IPS-18a (cell line): Measurements from ENCODE around the gene ATG7.
"Not testable (repeated sequence)": the region's sequence is repeated elsewhere in the genome, so short reads cannot be mapped to it uniquely, and the experiment has no call there.

Experiments
- H3K27ac ChIP-seq: one replicate; pipeline ENCODE4 v1.5.1; 2013; ENCODE audit warnings: low read length
- H3K27me3 ChIP-seq: one replicate; pipeline ENCODE4 v1.6.1; 2013; ENCODE audit warnings: mild to moderate bottlenecking, low read length; ENCODE audit not compliant: control insufficient read depth, insufficient read depth
- H3K36me3 ChIP-seq: one replicate; pipeline ENCODE4 v1.6.1; 2013; ENCODE audit warnings: low read depth, low read length; ENCODE audit not compliant: control insufficient read depth
- H3K4me1 ChIP-seq: one replicate; pipeline ENCODE4 v1.6.1; 2013; ENCODE audit warnings: low read depth, low read length; ENCODE audit not compliant: control insufficient read depth
- H3K4me3 ChIP-seq: one replicate; pipeline ENCODE4 v1.5.1; 2013; ENCODE audit warnings: low read length
- H3K9ac ChIP-seq: one replicate; pipeline ENCODE4 v1.6.1; 2013; ENCODE audit warnings: mild to moderate bottlenecking, low read length, moderate library complexity
- H3K9me3 ChIP-seq: one replicate; pipeline ENCODE4 v1.6.1; 2013; ENCODE audit warnings: low read depth, low read length; ENCODE audit not compliant: control insufficient read depth

The ATG7 gene

DNA sequence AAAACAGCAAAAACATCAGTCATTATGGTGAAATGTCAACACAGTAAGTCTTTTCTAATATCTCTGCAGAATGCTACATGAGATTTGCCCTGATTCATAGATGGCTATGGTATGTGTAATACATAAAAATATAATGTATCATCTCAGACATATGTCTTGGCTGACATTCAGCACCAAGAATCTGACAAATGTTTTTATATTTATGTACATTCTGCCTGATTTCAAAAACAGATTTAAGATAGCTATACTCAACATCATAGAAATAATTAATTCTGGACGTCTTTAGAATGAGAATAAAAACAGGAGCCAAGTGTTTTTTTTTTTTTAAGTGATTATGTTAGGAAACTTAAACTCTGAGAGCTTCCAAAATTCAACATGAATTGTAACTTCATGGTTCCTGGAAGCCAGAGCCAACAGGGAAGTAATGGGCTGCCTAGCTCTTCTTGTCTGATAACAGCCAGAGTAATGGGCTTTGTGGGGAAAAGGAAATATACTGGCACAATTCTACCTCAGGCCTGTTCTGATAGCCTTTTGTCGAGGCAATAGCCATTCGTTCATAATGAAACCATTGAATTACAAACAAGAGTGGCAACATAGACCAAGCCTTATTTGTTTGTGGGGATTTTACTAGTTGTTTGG lies 187.1 kb downstream of the ATG7 start:
- no peak overlapping the region for H3K4me3 ChIP-seq
- H3K36me3 ChIP-seq = no peaks in the 10 kb centered on the region
- H3K9ac ChIP-seq = no peak overlapping the region
- no peak overlapping the region for H3K27ac ChIP-seq
- H3K4me1 ChIP-seq = no peaks in the 10 kb centered on the region
- H3K9me3 ChIP-seq = no peaks in the 10 kb centered on the region
- H3K27me3 ChIP-seq = no peaks in the 10 kb centered on the region

DNA sequence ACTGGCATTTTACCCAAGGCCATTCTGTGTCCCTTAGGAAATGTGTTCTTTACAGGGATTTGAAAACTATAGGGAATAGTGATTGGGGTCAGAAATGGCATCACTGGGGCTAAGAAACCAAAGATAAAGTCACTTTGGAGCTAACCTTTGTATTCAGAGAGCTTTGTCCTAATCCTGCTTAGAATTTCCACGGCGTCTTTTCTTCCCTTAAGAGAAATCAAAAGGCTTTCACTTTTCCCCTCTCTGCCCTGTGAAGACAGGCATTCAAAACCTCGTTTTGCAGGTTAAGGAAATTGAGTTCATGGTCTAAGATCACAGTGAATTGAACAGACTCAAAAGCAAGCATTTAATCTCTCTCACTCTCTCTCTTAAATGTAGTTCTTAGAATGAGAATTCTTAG lies 189.0 kb downstream of the ATG7 start:
- no peaks in the 10 kb centered on the region for H3K9me3 ChIP-seq
- H3K4me1 ChIP-seq = no peaks in the 10 kb centered on the region
- H3K4me3 ChIP-seq = no peak overlapping the region
- H3K27me3 ChIP-seq = no peaks in the 10 kb centered on the region
- no peak overlapping the region for H3K9ac ChIP-seq
- no peaks in the 10 kb centered on the region for H3K36me3 ChIP-seq
- no peak overlapping the region for H3K27ac ChIP-seq

DNA sequence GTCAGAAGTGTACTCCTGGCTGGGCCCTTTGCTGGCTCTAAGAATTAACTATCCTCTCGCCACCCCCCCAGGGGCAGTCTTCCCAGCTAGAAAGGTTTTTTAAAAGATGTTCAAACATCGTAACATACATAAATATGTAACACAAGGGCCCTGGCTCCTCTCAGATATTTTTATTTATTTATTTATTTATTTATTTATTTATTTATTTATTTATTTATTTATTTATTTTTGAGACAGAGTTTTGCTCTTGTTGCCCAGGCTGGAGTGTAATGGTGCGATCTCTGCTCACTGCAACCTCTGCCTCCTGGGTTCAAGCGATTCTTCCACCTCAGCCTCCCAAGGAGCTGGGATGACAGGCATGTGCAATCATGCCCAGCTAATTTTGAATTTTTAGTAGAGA lies 190.5 kb downstream of the ATG7 start:
- H3K27ac ChIP-seq = not testable (repeated sequence)

DNA sequence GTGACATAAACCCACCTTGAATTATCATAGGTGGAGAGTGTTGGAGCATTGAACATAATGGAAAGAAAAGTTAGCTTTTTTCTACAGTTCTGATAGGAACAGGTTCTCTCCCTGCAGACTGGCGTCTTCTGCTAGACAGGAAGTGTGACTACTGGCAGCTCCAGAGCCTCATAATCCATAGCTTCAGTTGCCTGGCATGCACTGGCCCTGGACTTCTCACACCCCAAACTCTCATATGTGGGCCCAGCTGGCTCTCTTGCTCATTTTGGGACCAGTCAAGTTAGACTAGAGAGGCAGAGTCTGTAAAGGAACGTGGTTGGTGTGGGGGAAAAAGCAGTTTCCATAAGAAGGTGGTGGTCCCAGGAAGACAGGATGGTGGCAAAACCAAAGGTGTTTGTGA lies 191.4 kb downstream of the ATG7 start:
- Histone ChIP-seq H3K4me1 (no peaks in the 10 kb centered on the region), H3K9me3 (no peaks in the 10 kb centered on the region), H3K27me3 (no peaks in the 10 kb centered on the region), H3K4me3 (no peak overlapping the region), H3K27ac (no peak overlapping the region), H3K36me3 (no peaks in the 10 kb centered on the region), H3K9ac (no peak overlapping the region)

More for the DNA sequence above, 190.5 kb downstream of the ATG7 start:
- not testable (repeated sequence) for H3K9ac ChIP-seq, H3K27me3 ChIP-seq, H3K36me3 ChIP-seq, H3K9me3 ChIP-seq, H3K4me3 ChIP-seq, H3K4me1 ChIP-seq

DNA sequence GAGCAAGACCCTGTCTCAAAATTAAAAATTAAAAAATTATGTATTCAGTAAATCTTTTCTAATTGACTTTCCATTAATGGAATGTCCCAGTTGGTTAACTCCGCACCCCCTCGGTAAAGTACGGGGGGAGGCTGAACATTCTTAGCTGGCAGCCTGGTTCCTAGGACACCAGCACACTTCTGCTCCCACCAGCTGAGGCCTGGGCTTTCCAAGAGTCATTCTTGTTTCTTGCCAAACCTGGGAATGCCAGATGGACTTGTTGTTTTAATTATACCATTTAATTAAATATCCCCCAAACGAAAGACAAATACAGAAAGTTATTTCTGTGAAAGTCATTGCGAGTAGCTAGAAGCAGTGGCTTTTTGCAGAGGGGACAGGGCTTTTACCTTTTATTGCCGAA lies 192.2 kb downstream of the ATG7 start:
- no peaks in the 10 kb centered on the region for H3K36me3 ChIP-seq
- H3K27me3 ChIP-seq = no peaks in the 10 kb centered on the region
- H3K27ac ChIP-seq = no peak overlapping the region
- H3K4me3 ChIP-seq = no peak overlapping the region
- no peaks in the 10 kb centered on the region for H3K4me1 ChIP-seq
- H3K9ac ChIP-seq = no peak overlapping the region
- no peaks in the 10 kb centered on the region for H3K9me3 ChIP-seq

DNA sequence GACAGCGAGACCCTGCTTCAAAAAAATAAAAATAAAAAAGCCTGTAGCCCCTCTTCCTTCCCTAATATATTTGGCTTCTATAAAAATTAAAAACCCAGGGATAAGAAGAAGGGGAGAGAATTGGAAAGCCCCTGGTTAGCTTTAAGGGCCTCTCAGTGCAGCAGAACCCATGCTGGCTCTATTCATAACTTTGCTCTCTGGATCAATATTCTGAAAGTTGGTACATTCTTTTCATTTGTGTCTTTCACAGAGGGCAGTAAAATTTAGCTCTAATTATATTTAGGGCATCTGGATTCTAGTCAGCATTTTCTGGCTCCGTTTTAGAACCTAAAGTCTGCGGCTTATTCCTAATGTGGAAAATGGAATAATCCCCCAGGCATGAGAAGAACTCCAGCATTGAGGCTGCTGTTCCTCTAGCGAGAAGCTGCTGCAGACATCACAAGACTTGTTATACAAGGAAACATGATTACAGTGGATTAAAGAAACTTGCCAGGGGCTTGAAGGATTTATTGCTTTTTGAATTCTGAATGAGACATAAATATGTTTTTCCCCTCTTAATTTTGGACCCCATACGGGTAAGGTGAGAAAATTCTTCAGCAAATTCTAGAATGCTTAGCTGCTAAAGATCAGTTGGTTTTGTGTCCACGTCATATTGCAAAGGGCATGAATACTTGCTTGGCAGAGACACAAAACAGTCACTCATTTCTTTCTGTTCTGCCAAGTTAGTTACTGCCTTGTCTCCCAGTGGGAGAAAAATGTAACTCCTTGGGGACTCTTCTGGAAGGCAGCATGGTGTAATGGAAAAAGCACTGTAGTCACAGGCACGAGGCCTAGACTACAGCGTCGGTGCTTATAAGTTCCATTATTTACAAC lies 193.8 kb downstream of the ATG7 start:
- Histone ChIP-seq H3K27me3 (no peaks in the 10 kb centered on the region), H3K36me3 (no peaks in the 10 kb centered on the region), H3K4me1 (no peaks in the 10 kb centered on the region), H3K4me3 (no peak overlapping the region), H3K9me3 (no peaks in the 10 kb centered on the region), H3K27ac (no peak overlapping the region), H3K9ac (no peak overlapping the region)

DNA sequence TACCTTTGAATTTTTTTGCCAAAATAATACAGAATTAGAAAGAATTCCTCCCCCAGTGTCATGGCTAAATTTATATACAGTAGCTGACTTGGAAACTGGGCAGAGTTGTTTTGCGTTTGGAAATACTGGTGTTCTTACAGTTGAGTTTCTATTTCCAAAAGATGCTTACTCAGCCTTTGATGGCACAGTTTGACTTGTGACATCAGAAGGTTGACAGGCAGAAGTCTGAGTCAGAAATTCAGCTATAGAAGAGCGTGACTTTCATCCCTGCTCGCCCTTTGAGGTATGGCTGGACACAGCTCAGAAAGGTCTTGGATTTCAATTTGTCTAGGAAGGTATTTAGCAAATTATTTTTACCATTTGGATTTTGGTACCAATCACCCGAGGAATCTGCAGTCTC lies 195.7 kb downstream of the ATG7 start:
- H3K36me3 ChIP-seq = no peaks in the 10 kb centered on the region
- no peaks in the 10 kb centered on the region for H3K27me3 ChIP-seq
- no peak overlapping the region for H3K4me3 ChIP-seq
- H3K9me3 ChIP-seq = no peaks in the 10 kb centered on the region
- H3K9ac ChIP-seq = no peak overlapping the region
- no peaks in the 10 kb centered on the region for H3K4me1 ChIP-seq
- H3K27ac ChIP-seq = no peak overlapping the region

DNA sequence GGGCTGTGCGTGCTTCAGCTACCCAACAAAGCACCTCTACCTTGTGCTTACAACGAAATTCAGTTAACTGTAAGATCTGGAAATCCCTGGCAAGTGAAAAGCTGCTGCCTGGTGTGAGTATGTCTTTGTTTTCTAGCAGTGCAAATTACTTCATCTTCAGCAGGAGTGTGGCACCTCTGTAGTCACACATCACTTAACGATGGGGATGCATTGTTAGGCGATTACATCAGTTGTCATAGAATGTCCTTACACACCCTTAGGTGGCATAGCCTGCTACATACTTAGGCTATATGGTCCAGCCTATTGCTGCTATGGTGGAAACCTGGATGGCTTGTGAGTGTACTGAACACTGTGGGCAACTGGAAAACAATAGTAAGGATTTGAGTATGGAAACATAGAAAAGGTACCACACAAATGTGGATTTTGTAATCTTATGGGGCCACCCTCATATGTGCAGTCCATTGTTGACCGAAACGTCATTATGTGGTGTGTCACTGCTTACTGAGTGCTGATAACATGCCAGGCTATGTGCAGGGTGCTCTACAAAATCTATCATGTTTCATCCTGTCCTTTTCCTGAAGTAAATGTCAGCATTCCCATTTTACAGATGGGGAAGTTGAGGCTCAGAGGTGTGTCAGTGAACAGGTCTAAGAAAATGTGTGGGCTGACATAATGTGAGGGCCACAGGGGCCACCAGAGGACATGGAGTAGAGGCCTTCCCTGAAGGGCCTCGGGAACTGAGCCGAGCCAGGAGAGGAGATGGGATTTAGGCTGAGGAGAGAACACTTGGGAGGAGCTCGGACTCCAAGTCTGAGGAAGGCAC lies 198.0 kb downstream of the ATG7 start:
- H3K27me3 ChIP-seq = no peaks in the 10 kb centered on the region
- H3K4me1 ChIP-seq = peaks cover 7% of the 10 kb centered on the region
- H3K36me3 ChIP-seq = no peaks in the 10 kb centered on the region
- H3K9ac ChIP-seq = no peak overlapping the region
- no peak overlapping the region for H3K4me3 ChIP-seq
- no peaks in the 10 kb centered on the region for H3K9me3 ChIP-seq
- H3K27ac ChIP-seq = no peak overlapping the region

DNA sequence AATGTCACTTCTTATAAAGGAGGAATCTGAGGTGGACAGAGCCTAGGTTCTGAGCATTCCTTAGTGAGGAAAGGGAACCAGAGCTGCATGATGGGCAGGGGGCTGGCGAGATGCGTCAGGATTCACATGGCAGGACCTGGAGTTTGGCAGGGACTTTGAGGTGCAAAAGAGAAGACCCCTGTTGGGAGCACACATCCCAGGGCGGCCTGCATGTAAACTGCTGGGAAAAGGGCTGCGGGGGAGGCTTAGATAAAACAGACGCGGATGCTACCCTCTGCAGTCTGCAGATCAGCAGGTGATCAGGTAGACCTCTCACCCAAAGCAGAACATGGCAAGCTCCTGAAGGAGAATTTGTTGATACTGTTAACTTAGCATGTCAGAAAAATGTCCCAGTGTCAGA lies 203.1 kb downstream of the ATG7 start:
- peaks cover 27% of the 10 kb centered on the region for H3K4me1 ChIP-seq
- H3K36me3 ChIP-seq = no peaks in the 10 kb centered on the region

DNA sequence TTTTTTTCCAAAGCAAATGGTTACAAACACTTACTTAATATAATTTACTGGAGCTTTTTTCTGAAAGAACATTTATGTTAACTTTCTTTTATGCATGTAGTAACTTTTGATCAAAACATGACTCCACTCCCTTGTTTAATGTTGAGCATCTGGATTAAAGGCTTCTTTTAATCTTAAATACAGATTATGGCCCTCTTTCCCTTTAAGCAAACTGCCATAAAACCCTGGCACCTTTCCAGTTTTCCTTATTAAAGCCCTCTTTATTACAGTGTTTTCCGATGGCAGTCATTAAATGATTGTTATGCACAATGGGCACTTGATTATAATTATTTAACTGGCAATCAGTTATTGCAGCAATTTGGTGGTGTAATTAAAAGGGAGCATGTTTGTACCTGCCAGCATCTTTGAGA lies 204.5 kb downstream of the ATG7 start:
- Histone ChIP-seq H3K4me1 (peaks cover 38% of the 10 kb centered on the region), H3K36me3 (no peaks in the 10 kb centered on the region), H3K9ac (no peak overlapping the region), H3K27me3 (no peaks in the 10 kb centered on the region), H3K27ac (no peak overlapping the region), H3K4me3 (no peak overlapping the region), H3K9me3 (no peaks in the 10 kb centered on the region)

More for the DNA sequence above, 203.1 kb downstream of the ATG7 start:
- Histone ChIP-seq H3K9ac (no peak overlapping the region), H3K4me3 (no peak overlapping the region), H3K27ac (no peak overlapping the region), H3K27me3 (no peaks in the 10 kb centered on the region), H3K9me3 (no peaks in the 10 kb centered on the region)

DNA sequence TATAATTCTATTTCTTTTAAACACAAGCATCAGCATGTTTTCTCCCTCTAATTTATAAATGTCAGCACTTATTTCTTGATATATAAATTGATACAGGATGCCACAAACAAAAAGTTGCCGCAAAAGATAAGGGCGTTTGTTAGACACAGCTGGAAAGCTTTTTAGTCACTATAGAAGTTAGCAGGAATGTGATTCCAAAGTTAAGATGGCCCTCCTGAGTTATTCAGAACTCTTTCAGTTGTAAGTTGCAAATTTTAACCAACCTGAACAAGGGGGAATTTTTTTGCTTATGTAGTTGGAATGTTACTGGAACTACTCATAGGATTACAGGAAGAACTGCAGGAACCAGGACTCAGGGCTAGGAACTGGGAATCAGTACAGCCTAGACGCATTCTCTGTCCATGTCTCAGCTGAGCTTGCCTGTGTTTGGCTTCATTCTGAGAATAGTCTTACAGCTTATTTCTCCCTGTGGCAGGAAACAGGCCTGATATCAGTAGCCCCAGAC lies 205.3 kb downstream of the ATG7 start:
- Histone ChIP-seq H3K9me3 (no peaks in the 10 kb centered on the region), H3K9ac (no peak overlapping the region), H3K4me3 (no peak overlapping the region), H3K27me3 (no peaks in the 10 kb centered on the region), H3K36me3 (no peaks in the 10 kb centered on the region), H3K4me1 (peaks cover 41% of the 10 kb centered on the region), H3K27ac (no peak overlapping the region)
